ENCODE data around the gene CDH8. TPM values are rescaled to one million over a fixed set of nuclear protein-coding genes. Genes with fewer than 3 reads are reported as not detected.

The CDH8 gene
- total and polyA plus RNA-seq, 4 donors = 0.02 to 3.1 (median 0.30) TPM

DNA sequence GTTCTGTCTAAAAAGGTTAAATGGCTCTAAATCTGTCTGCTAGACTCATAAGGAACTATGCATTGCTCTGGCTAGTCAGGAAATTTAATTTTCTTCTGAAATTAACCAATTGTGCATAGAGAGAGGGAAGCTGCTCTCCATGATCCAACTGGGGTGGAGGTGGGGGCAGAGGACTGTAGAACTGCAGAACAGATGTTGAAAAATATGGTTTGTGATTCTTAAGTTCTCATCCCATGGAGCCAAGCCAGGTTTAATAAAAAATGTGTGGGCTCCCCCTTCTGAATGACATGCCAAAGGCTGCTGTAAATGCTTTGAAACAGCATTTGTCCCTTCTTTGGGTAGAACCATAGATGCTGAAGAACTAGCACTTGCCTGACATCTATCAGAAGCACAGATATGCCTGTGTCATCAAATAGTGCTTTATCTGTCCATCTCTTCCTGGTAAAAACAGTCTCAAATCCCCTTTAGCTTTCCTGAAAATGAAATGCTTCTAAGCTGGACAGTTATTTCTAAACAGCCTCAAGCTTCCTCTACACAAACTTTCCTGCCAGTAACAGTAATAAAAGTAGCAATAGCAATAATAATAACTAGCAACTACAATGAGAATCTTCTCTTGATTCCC, 221.4 kb downstream of the CDH8 start:
- Histone ChIP-seq H3K9ac (ENCODE audit: insufficient read depth in 1 of 2, low read length in 2 of 2) (no peak overlapping the region), H3K36me3 (ENCODE audit: control insufficient read depth in 4 of 4, insufficient read depth in 4 of 4, low read length in 4 of 4) (no peaks in the 10 kb centered on the region), H3K27me3 (ENCODE audit: control insufficient read depth in 3 of 3, insufficient read depth in 3 of 3, low read length in 2 of 3) (no peaks in the 10 kb centered on the region), H3K4me3 (no peak overlapping the region), H3K9me3 (ENCODE audit: control insufficient read depth in 4 of 4, insufficient read depth in 3 of 4, low read length in 3 of 4) (no peaks in the 10 kb centered on the region), H3K4me1 (ENCODE audit: control insufficient read depth in 5 of 5, insufficient read depth in 5 of 5, low read length in 5 of 5) (no peaks in the 10 kb centered on the region), H3K27ac (ENCODE audit: low read depth in 1 of 2, low read length in 1 of 2) (no peak overlapping the region)
- TF ChIP-seq, protein P1, sequence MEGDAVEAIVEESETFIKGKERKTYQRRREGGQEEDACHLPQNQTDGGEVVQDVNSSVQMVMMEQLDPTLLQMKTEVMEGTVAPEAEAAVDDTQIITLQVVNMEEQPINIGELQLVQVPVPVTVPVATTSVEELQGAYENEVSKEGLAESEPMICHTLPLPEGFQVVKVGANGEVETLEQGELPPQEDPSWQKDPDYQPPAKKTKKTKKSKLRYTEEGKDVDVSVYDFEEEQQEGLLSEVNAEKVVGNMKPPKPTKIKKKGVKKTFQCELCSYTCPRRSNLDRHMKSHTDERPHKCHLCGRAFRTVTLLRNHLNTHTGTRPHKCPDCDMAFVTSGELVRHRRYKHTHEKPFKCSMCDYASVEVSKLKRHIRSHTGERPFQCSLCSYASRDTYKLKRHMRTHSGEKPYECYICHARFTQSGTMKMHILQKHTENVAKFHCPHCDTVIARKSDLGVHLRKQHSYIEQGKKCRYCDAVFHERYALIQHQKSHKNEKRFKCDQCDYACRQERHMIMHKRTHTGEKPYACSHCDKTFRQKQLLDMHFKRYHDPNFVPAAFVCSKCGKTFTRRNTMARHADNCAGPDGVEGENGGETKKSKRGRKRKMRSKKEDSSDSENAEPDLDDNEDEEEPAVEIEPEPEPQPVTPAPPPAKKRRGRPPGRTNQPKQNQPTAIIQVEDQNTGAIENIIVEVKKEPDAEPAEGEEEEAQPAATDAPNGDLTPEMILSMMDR (IDR thresholded peaks at IDR 0.05; ENCODE audit: control extremely low read depth, extremely low read depth) = no peak
- no peak for ATAC-seq (ENCODE audit: insufficient read depth, low FRiP score)
- no peak for DNase-seq

DNA sequence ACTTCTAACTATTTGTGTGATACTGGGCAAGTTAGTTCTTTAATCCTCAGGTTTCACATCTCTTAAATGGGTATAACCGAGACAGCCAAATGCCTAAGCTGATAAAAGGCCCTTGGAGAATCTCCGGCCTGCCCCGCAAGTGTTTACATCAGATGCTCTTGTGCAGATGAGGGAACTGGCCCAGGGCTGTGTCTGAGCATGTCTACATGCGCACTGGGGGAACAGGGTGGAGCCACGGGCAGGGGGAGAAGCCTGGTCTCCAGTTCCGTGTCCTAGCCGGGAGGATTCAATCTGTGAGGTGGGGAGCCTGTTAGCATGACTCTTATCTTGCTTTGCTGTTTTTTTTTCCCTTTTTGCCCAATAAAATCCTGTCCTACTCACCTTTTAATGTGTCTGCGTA, 222.9 kb downstream of the CDH8 start:
- TF ChIP-seq, protein P1 (IDR thresholded peaks at IDR 0.05; ENCODE audit: control extremely low read depth, extremely low read depth) = no peak
- H3K36me3 ChIP-seq (ENCODE audit: control insufficient read depth in 4 of 4, insufficient read depth in 4 of 4, low read length in 4 of 4) = no peaks in the 10 kb centered on the region
- H3K4me3 ChIP-seq = no peak overlapping the region
- no peak for ATAC-seq (ENCODE audit: insufficient read depth, low FRiP score)
- WGBS, 2 donors = 93 to 94% methylated on average over 8 of the region's 8 CpGs
- no peaks in the 10 kb centered on the region for H3K4me1 ChIP-seq (ENCODE audit: control insufficient read depth in 5 of 5, insufficient read depth in 5 of 5, low read length in 5 of 5)
- no peaks in the 10 kb centered on the region for H3K27me3 ChIP-seq (ENCODE audit: control insufficient read depth in 3 of 3, insufficient read depth in 3 of 3, low read length in 2 of 3)
- no peak for DNase-seq
- H3K9me3 ChIP-seq (ENCODE audit: control insufficient read depth in 4 of 4, insufficient read depth in 3 of 4, low read length in 3 of 4) = no peaks in the 10 kb centered on the region
- no peak overlapping the region for H3K27ac ChIP-seq (ENCODE audit: low read depth in 1 of 2, low read length in 1 of 2)
- H3K9ac ChIP-seq (ENCODE audit: insufficient read depth in 1 of 2, low read length in 2 of 2) = no peak overlapping the region

DNA sequence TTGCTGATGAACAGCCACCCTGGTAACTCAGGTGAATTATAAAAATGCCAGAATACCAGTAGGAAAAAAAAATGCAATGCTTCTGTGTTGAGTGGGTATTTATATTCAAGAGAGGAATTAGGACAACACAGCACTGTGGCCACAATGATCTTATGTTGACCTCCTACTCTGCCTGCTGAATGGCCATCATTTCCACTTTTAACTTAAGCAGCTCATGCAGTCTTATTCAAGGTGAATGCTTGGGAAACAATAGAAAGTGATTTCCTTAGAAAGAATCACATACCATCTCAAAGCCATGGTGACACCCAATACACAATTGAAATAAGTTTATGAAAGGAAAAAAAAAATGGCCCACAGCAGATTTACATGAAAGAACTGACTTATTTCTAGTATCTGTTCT, 224.0 kb downstream of the CDH8 start:
- no peak for ATAC-seq (ENCODE audit: insufficient read depth, low FRiP score)

More for the DNA sequence above, 224.0 kb downstream of the CDH8 start:
- Histone ChIP-seq H3K4me1 (ENCODE audit: control insufficient read depth in 5 of 5, insufficient read depth in 5 of 5, low read length in 5 of 5) (no peaks in the 10 kb centered on the region), H3K9ac (ENCODE audit: insufficient read depth in 1 of 2, low read length in 2 of 2) (no peak overlapping the region), H3K4me3 (no peak overlapping the region), H3K9me3 (ENCODE audit: control insufficient read depth in 4 of 4, insufficient read depth in 3 of 4, low read length in 3 of 4) (no peaks in the 10 kb centered on the region), H3K27me3 (ENCODE audit: control insufficient read depth in 3 of 3, insufficient read depth in 3 of 3, low read length in 2 of 3) (no peaks in the 10 kb centered on the region), H3K27ac (ENCODE audit: low read depth in 1 of 2, low read length in 1 of 2) (no peak overlapping the region), H3K36me3 (ENCODE audit: control insufficient read depth in 4 of 4, insufficient read depth in 4 of 4, low read length in 4 of 4) (no peaks in the 10 kb centered on the region)
- TF ChIP-seq, protein P1 (IDR thresholded peaks at IDR 0.05; ENCODE audit: control extremely low read depth, extremely low read depth) = no peak
- DNase-seq = no peak
